AG10803 (cell line): ENCODE measurements around the gene EGR4.
"Not testable (repeated sequence)": the region's sequence is repeated elsewhere in the genome, so short reads cannot be mapped to it uniquely, and the experiment has no call there.

ENCODE experiments used
- DNase-seq: peaks from one replicate; pipeline ENCODE4 v3.0.0; 2010; ENCODE audit warnings: low read depth
- H3K4me3 ChIP-seq: 2 replicates; pipeline ENCODE4 v1.5.1; 2011; ENCODE audit warnings: mild to moderate bottlenecking, low read length, control low read depth
- TF ChIP-seq, protein P1 (sequence below): conservative IDR thresholded peaks from 2 replicates; pipeline ENCODE4 v1.5.1; 2011; ENCODE audit warnings: mild to moderate bottlenecking, low read length, control low read depth, inconsistent platforms

EGR4 gene

GRCh38 chr2:73264332-73264606, 29.1 kb downstream of the EGR4 start:
- TF ChIP-seq, protein P1, sequence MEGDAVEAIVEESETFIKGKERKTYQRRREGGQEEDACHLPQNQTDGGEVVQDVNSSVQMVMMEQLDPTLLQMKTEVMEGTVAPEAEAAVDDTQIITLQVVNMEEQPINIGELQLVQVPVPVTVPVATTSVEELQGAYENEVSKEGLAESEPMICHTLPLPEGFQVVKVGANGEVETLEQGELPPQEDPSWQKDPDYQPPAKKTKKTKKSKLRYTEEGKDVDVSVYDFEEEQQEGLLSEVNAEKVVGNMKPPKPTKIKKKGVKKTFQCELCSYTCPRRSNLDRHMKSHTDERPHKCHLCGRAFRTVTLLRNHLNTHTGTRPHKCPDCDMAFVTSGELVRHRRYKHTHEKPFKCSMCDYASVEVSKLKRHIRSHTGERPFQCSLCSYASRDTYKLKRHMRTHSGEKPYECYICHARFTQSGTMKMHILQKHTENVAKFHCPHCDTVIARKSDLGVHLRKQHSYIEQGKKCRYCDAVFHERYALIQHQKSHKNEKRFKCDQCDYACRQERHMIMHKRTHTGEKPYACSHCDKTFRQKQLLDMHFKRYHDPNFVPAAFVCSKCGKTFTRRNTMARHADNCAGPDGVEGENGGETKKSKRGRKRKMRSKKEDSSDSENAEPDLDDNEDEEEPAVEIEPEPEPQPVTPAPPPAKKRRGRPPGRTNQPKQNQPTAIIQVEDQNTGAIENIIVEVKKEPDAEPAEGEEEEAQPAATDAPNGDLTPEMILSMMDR = no peak
- no peak for DNase-seq
- H3K4me3 ChIP-seq = no peak overlapping the region

DNA sequence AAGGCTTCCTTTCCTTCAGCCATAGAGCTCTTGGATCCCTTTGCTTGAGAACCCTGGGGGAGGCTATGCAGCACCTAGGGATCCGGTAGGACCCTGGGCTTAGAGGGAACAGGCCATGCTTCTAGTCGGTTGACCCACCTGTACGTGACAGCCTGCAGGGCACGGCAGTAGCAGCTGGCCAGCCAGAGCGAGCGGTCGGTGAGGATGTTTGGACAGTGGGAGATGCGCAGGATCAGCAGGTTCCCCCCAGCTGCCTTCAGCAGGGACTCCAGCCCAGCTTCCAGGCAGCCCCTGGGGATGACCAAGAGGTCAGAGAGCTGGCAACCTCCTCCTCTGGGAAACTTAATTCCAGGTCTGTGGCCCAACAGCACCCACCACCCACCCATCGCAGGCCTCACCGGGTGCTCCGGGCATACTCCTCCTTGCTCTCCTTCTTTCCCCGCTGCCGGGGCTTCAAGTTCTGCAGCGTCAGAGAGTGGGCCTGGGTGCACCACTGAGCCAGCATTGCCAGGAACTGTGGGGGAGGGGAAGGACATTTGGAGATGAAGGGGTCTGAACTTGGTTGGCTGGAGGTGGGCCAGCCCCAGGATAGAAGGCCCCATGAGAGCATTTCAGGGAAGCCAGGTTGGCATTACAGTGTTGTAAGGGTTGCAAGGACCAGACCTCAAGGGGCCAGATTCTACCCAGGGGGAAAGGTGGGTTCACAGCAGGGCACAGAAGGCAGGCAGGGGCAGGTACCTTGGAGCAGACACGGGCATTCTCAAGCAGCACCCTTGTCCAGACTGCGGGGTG, 29.6 kb downstream of the EGR4 start:
- DNase-seq = no peak
- H3K4me3 ChIP-seq = no peak overlapping the region
- TF ChIP-seq, protein P1 = no peak

DNA sequence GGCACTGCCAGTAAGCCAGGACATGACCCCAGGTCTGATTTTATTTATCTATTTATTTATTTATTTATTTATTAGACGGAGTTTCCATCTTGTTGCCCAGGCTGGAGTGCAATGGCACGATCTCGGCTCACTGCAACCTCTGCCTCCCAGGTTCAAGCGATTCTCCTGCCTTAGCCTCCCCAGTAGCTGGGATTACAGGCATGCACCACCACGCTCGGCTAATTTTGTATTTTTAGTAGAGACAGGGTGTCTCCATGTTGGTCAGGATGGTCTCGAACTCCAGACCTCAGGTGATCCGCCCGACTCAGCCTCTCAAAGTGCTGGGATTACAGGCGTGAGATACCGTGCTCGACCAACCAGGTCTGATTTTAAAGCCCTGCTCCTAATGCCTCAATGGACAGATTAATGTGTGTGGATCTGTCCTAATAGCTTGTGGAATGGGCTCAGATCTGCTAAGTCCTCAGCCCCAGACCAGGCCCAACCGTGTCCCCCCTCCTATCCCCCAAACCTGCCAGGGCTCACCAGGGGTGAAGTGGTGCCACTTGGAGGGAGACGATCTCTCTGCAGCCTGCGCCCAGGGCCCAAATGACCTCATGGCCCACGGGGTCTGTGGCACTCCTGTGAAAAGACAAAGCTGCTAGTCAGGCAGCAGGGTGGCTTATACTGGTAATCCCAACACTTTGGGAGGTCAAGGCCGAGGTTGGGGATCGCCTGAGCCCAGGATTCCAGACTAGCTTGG, 30.5 kb downstream of the EGR4 start:
- not testable (repeated sequence) for DNase-seq, H3K4me3 ChIP-seq

DNA sequence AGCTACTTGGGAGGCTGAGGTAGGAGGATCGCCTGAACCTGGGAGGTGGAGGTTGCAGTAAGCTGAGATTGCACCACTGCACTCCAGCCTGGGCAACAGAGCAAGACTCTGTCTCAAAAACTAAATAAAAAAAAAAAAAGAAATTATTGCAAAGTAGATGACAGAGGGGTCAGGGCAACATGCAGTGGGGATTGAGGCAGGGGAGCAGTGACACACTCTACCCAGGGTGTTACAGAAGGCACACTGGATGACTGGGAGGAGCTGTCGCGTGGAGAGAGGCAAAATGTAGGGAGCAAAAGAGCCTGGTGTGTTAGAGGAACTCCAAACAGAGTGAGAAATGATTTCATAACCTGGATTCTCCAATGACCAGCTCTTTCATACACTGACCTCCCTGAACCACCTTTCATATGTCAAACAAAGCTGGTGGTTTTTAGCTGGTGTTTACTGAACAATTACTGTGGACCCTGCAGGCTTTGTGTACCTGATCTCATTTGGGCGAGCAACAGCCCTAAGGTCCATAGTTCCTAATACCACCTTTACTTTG, 31.2 kb downstream of the EGR4 start:
- no peak overlapping the region for H3K4me3 ChIP-seq
- TF ChIP-seq, protein P1 = no peak
- no peak for DNase-seq

DNA sequence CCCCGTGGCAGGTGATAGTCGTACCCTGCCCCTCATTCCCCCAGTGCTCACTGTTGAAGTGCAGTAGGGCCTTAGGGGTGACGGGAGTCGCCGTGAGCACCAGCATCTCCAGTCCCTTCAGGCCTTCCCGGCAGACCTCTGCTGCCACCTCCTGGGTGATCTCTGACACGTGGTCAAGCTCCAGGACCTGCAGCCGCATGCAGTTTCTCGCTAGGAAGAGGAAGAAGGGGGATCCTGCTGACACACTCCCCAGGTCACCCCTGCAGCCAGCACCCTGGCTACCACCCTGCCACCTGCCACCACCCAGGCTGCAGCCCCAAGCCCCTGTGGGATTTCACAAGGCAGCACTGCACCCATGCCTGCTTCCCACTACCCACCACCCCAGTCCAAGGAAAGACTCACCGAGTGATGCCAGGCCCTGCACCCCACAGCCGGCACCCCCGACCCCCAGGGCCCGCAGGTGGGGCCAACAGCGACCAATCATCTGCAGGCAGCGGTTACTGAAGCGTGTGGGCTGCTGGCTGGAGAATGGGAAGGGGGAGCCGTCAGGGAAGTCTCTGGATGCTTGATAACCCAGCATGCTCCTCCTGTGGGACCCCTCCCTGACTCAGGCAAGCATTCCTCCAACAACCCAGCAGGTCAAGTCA, 32.9 kb downstream of the EGR4 start:
- DNase-seq = peak; percentile 52
- no peak overlapping the region for H3K4me3 ChIP-seq
- TF ChIP-seq, protein P1 = peak; percentile 67

GRCh38 chr2:73259704-73260337, 33.5 kb downstream of the EGR4 start:
- TF ChIP-seq, protein P1 = no peak
- DNase-seq = no peak
- H3K4me3 ChIP-seq = no peak overlapping the region

DNA sequence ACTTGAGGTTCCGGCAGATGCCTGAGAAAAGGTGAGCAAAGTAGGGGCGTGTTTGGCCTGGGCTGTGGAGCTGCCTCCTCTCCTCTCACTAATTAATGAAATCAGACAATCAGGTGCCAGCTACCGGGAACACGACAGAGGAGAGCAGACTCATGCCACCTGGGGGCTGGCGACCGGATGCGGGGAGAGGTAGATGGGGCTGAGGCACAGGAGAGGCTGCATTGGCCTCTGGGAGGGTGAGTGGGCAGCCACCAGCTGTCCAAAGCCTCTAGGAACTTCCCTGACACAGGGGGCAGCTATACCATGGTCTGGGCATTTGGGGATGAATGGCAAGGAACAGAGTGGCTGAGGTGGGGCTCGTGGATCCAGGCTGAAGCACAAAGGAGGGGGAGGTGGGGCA, 34.1 kb downstream of the EGR4 start:
- no peak overlapping the region for H3K4me3 ChIP-seq
- TF ChIP-seq, protein P1 = no peak
- no peak for DNase-seq
